Measurements from ENCODE around the gene PXMP4. TPM values are rescaled to one million over a fixed set of nuclear protein-coding genes. Genes with fewer than 3 reads are reported as not detected.

PXMP4 gene
- total and polyA plus RNA-seq, 7 donors, result 4.5 to 8.2 (median 6.6) TPM

GRCh38 chr20:33656783-33657703 lies 63.1 kb downstream of the PXMP4 start:
- Histone ChIP-seq H3K4me3 (no peak overlapping the region), H3K27ac (no peak overlapping the region), H3K4me1 (peaks cover 0 to 12% (median 9%) of the 10 kb centered on the region in 4 donors), H3K36me3 (peaks cover 17 to 37% (median 25%) of the 10 kb centered on the region in 4 donors), H3K27me3 (no peaks in the 10 kb centered on the region), H3K9me3 (no peaks in the 10 kb centered on the region)
- no peak for TF ChIP-seq CTCF (IDR thresholded peaks at IDR 0.05)
- TF ChIP-seq POLR2AphosphoS5 (IDR thresholded peaks at IDR 0.05), result no peak
- no peak for TF ChIP-seq EP300 (IDR thresholded peaks at IDR 0.05)
- no peak for TF ChIP-seq POLR2A (IDR thresholded peaks at IDR 0.05)
- 94 to 96% methylated on average over 17 of the region's 17 CpGs for WGBS, 2 donors
- intact Hi-C loops (cut with DNase I), result no loop called here
- peak; percentile 53 for DNase-seq

DNA sequence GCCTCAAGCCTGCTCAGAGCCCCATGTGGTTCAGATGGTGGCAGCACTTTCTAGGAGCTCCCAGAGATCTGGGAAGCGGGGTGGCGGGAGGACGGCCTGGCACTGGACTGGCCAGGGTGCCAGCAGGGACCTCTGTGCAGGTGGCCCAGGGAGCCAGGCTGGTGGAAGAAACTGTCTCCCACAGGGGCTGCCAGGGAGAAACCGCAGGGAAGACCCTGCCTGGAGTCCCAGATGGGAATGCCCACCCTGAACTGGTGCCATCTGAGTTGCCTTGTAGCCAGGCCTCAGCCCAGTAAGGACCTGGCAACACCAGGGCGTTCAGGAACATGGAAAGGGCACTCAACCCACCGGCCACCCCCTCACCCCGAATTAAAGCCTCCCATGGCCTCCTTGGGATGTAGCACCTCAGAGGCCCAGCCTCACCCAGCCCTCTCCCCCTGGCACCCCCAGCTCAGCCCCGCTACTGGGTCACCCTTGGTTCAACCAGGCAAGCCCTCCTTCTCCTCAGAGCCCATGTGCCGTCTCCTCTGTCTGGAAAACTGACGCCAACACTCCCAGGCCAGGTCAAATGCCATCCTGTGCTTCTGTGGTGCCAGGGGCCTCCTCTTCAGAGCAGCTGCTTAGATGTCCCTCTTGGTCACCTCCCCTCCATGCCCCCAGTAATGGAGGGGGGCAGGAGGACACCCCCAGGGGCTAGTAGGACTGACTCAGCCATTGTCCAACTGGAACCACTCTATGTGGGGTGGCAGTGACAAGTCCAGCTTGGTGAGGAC lies 63.9 kb downstream of the PXMP4 start:
- H3K27ac ChIP-seq, result no peak overlapping the region
- peaks cover 0 to 12% (median 9%) of the 10 kb centered on the region in 4 donors for H3K4me1 ChIP-seq
- no peaks in the 10 kb centered on the region for H3K9me3 ChIP-seq
- H3K27me3 ChIP-seq, result no peaks in the 10 kb centered on the region
- TF ChIP-seq EP300 (IDR thresholded peaks at IDR 0.05) (no peak), POLR2A (IDR thresholded peaks at IDR 0.05) (no peak), CTCF (IDR thresholded peaks at IDR 0.05) (no peak), POLR2AphosphoS5 (IDR thresholded peaks at IDR 0.05) (no peak)
- H3K36me3 ChIP-seq, result peaks cover 17 to 37% (median 25%) of the 10 kb centered on the region in 4 donors
- DNase-seq, result peak; percentile 63
- intact Hi-C loops (cut with DNase I), result no loop called here
- H3K4me3 ChIP-seq, result no peak overlapping the region
- WGBS, 2 donors, result 95 to 96% methylated on average over 10 of the region's 10 CpGs

GRCh38 chr20:33655164-33655563 lies 64.9 kb downstream of the PXMP4 start:
- Histone ChIP-seq H3K36me3 (peaks cover 17 to 35% (median 24%) of the 10 kb centered on the region in 4 donors), H3K4me3 (no peak overlapping the region), H3K27me3 (no peaks in the 10 kb centered on the region), H3K9me3 (no peaks in the 10 kb centered on the region), H3K4me1 (peaks cover 0 to 12% (median 9%) of the 10 kb centered on the region in 4 donors), H3K27ac (no peak overlapping the region)
- WGBS, 2 donors, result 38 to 65% methylated on average over 4 of the region's 4 CpGs
- TF ChIP-seq CTCF (IDR thresholded peaks at IDR 0.05), result no peak
- no peak for TF ChIP-seq EP300 (IDR thresholded peaks at IDR 0.05)
- no peak for TF ChIP-seq POLR2AphosphoS5 (IDR thresholded peaks at IDR 0.05)
- no peak for TF ChIP-seq POLR2A (IDR thresholded peaks at IDR 0.05)
- intact Hi-C loops (cut with DNase I), result no loop called here
- DNase-seq, result peak; percentile 62

DNA sequence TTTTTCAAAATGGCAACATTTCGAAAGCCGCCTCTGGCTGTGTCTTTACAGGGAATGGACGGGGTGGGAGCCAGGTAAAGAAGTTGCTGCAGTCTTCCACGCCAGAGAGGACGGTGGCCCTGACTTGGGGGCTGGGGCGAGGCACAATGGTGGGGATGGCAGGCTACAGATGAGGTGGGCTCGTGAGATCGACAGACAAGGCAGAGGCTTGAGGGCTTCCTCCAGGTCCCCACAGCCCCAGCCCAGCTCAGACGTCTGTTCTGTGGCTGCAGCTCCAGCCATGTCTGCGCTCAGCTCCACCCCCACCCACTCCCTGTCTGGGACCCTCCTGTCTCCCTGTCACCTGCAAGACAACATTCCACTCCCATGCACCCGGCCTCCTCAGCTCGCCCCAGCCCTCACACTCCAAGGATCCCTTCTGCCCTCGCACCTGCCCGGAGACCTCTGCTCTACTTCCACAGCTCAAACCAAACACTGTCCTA lies 65.4 kb downstream of the PXMP4 start:
- intact Hi-C loops (cut with DNase I), result no loop called here
- 58 to 72% methylated on average over 14 of the region's 14 CpGs for WGBS, 2 donors

More for the DNA sequence above, 65.4 kb downstream of the PXMP4 start:
- H3K27ac ChIP-seq, result no peak overlapping the region
- peaks cover 16 to 30% (median 20%) of the 10 kb centered on the region in 4 donors for H3K36me3 ChIP-seq
- no peaks in the 10 kb centered on the region for H3K9me3 ChIP-seq
- H3K27me3 ChIP-seq, result no peaks in the 10 kb centered on the region
- peak; percentile 65 for DNase-seq
- H3K4me1 ChIP-seq, result peaks cover 0 to 14% (median 9%) of the 10 kb centered on the region in 4 donors
- no peak for TF ChIP-seq POLR2A (IDR thresholded peaks at IDR 0.05)
- TF ChIP-seq EP300 (IDR thresholded peaks at IDR 0.05), result no peak
- no peak for TF ChIP-seq POLR2AphosphoS5 (IDR thresholded peaks at IDR 0.05)
- no peak for TF ChIP-seq CTCF (IDR thresholded peaks at IDR 0.05)
- H3K4me3 ChIP-seq, result no peak overlapping the region

Data from sigmoid colon (tissue), 7 donors.